ENCODE results near the gene TSPAN16. TPM values are rescaled to one million over a fixed set of nuclear protein-coding genes. Genes with fewer than 3 reads are reported as not detected.
A peak's percentile ranks its signal among the peaks of the same experiment; 100 is the strongest.
"Not testable (repeated sequence)": the region's sequence is repeated elsewhere in the genome, so short reads cannot be mapped to it uniquely, and the experiment has no call there.

The TSPAN16 gene
- polyA plus RNA-seq, 3 donors = not detected

DNA sequence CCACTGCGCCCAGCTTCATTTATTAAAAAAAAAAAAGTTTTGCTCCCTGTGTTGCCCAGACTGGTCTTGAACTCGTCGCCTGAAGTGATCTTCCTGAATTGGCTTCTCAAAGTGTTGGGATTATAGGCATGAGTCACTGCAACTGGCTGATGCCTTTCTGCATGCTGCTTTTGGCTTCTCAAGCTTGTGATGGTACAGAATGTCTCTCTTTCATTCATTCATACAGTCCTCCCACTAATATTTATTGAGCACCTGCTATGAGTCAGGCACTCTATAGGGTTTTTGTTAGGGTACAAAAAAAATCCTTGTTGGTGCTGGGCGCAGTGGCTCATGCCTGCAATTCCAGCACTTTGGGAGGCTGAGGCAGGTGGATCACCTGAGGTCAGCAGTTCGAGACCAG, 9.0 kb downstream of the TSPAN16 start:
- DNase-seq = no peak

- no peak for DNase-seq
Measured at GRCh38 chr19:11306337-11306736, 10.4 kb downstream of the TSPAN16 start.

- not testable (repeated sequence) for DNase-seq
Measured at GRCh38 chr19:11320278-11320995, 24.5 kb downstream of the TSPAN16 start.

DNA sequence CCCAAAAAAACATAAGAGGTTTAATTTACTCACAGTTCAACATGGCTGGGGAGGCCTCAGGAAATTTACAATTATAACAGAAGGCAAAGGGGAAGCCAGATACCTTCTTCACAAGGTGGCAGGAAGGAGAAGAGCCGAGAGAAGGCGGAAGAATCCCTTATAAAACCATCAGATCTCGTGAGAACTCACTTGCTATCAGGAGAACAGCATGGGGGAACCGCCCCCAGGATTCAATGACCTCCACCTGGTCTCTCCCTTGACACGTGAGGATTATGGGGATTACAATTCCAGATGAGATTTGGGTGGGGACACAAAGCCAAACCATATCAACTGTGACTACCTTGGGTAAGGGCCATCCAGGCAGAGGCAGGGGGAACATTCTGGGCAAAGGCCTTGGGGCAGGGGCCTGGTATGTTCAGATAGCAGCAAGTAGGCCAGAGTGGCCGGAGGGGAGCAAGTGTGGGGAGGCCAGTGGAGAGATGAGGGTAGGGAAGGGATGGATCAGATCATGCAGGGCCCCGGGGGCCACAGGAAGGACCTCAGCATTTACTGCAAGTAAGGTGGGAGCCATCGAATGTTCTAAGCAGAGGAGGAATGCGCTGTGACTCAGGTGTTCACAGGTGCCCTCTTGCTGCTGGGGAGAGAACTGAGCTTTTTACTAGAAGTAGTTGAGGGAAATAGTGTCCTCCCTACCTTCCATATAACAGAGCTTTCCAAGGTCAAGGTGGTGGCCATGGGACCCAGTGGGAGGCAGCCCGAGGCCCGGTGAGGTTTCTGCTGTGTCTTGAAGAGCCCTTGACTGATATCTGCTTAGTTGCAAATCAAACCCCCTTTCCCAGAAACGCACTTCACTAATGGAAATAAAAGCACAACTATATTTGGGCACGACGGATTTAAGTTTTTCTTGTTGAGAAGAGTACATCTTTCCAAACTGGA, 25.5 kb downstream of the TSPAN16 start:
- no peak for DNase-seq

DNA sequence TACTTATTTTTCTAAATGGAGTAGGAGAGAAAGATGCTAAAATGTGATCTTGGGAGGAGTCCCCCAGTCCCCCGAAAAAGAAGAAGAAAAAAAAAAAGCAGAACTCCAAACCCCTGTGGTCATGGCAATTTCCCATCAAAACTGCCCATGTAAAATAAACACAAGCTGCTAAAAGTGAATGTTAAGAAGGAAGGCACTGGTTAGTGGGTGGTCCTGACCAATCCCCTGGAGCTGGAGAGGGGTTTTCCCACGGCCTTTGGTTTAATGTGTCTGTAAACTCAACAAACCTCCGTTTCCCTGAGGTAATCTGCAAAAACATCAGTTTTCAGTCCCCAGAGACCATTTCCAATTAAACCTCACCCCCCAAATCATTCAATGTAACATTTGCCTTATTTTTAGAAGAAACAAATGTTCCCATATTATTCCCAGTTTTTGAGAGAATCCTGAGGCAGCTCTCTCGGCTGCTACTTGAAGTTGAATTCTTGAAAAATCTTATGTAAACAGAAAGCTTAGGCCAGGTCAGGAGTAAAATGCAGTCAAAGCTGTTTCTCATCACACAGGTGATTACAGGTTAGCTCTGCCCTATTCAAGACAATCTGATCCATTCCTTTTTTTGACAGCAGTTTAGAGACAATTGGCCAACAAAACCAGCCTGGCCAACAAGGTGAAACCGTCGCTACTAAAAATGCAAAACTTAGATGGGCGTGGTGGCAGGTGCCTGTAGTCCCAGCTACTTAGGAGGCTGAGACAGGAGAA, 26.5 kb downstream of the TSPAN16 start:
- no peak for DNase-seq

GRCh38 chr19:11323601-11324078, 27.7 kb downstream of the TSPAN16 start:
- no peak for DNase-seq

GRCh38 chr19:11324079-11324661, 28.2 kb downstream of the TSPAN16 start:
- DNase-seq = peak; percentile 81

DNA sequence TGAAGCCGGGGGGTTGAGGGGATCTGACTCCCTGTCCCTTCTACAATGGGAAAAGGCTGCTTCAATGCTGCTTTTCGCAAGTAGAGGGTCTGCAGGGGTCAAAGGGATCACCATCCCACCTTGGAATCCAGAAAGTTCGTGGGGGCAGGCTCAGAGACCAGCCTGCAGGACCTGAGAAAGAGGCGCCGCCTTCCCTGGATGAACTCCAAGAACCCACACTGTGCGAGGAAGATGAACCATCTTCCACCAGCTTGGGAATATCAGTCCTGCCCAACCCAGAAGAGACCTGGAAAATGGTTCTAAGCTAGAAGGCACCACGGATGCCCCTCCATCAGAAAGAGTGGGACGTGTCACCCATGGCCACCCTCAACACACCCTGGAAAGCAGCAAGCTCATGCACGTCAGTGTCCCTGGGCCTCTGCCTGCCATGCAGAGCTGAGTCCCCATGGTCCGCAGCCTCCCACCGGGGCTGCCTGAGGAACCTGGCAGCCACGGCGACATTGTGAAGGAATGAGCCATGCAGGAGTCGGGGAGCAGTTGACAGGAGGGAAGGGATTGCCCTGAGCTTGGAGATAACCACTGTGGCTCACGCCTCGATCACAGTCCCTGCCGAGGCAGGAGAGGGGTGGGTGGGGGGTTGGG, 28.9 kb downstream of the TSPAN16 start:
- no peak for DNase-seq

- DNase-seq = no peak
Measured at GRCh38 chr19:11325544-11325943, 29.6 kb downstream of the TSPAN16 start.

GRCh38 chr19:11330127-11330526, 34.2 kb downstream of the TSPAN16 start:
- DNase-seq = no peak

DNA sequence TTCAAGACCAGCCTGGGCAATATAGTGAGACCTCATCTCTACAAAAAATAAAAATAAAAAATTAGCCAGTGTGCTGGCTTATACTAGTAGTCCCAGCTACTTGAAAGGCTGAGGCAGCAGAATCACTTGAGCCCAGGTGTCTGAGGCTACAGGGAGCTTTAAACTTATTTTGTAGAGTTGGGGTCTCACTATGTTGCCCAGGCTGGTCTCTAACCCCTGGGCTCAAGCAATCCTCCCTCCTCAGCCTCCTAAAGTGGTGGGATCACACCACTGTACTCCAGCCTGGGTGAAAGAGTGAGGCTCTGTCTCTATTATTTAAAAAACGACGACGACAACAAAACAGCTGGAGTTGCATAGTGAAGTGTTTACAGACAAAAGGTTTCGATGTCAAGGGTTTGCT, 35.5 kb downstream of the TSPAN16 start:
- DNase-seq = no peak

DNA sequence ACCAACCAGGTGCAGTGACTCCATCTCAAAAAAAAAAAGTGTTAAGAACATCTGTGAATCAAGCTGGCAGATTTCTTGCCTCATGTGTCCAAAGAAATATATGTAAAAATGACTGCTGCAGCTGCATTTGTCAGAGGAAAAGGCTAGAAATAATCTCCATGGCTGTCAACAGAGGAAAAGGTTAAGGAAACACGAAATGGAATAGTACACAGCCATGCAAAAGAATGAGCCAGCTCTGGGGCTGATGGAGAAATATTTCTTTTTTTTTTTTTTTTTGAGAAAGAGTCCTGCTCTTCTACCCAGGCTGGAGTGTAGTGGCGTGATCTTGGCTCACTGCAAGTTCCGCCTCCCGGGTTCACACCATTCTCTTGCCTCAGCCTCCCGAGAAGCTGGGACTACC, 36.9 kb downstream of the TSPAN16 start:
- no peak for DNase-seq

- not testable (repeated sequence) for DNase-seq
Measured at GRCh38 chr19:11333838-11334237, 37.9 kb downstream of the TSPAN16 start.

GRCh38 chr19:11335449-11336146, 39.6 kb downstream of the TSPAN16 start:
- DNase-seq = no peak

DNA sequence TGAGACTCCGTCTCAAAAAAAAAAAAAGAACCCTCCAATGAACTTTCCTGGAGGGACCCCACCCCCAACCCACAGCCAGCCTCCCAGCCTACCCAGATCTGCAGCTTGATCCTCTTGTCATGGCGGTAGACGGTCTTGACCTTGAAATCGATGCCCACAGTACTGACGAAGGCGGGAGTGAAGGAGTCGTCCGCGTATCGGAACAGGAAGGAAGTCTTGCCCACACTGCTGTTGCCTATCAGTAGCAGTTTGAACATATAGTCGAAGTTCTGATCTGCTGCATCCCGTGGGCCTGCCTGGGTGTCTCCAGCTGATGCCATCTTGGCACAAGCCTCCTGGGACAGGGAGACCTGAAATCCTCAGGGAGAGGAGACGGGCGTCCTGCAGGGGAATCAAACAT, 41.1 kb downstream of the TSPAN16 start:
- no peak for DNase-seq

DNA sequence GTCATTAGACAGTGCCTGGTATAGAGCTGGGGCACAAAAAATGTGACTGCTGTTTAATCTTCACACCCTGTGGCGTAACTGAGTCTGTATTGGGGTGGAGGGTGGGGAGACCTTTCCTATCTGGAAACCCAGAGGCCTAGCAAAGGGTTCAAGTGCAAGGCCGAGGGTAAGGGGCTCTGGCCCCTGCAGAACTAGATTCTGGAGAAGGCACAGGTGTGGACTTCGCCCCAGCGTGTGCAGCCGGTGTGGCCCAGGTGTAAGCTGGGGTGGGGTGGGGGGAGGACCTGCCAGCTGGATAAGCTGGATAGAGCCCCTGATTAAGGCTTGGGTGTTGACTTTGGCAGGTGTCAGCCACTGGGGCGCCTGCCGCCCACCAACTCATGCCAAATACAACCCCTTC, 42.2 kb downstream of the TSPAN16 start:
- no peak for DNase-seq

GRCh38 chr19:11338569-11339253, 42.8 kb downstream of the TSPAN16 start:
- DNase-seq = no peak

GRCh38 chr19:11339254-11340098, 43.5 kb downstream of the TSPAN16 start, which contains the start of gene RAB3D:
Gene RAB3D, minus strand, starts transcription at chr19:11339657. Its CDS starts 2,258 bp downstream, at chr19:11337399.
- DNase-seq = peak; percentile 93

- not testable (repeated sequence) for DNase-seq
Measured at GRCh38 chr19:11340099-11340467, 44.1 kb downstream of the TSPAN16 start.
